Right lobe of liver (tissue), 6 donors: ENCODE measurements around the gene EXOC3L2. TPM values are rescaled to one million over a fixed set of nuclear protein-coding genes. Genes with fewer than 3 reads are reported as not detected.

Source experiments
- ATAC-seq, 4 donors: fragments of 200-7000 bp; cut with Tn5 transposase; one replicate each; pipeline ENCODE4 v1.9.1; 2020; ENCODE audit warnings: mild to moderate bottlenecking in 4 of 4, moderate library complexity in 4 of 4
- DNase-seq, 3 donors: peaks; one replicate each; pipeline ENCODE4 v3.0.0-alpha.2; 2020
- H3K27ac ChIP-seq, 3 donors: fragments of 200-600 bp; one replicate each; pipeline ENCODE4 v1.8.0; 2022
- H3K27me3 ChIP-seq, 2 donors: fragments of 200-600 bp; one replicate each; pipeline ENCODE4 v1.8.0; 2022
- H3K36me3 ChIP-seq, 4 donors: fragments of 200-600 bp; sonication (generic) in 1 of 4; one replicate each; pipeline versions ENCODE4 v1.5.1 to v1.8.0; 2017 to 2022; ENCODE audit warnings: control low read depth in 1 of 4
- H3K4me1 ChIP-seq, 4 donors: fragments of 200-600 bp; sonication (generic) in 1 of 4; one replicate each; pipeline versions ENCODE4 v1.5.1 to v1.8.0; 2017 to 2022; ENCODE audit warnings: control low read depth in 1 of 4
- H3K4me3 ChIP-seq, 3 donors: fragments of 200-600 bp; one replicate each; pipeline ENCODE4 v1.8.0; 2022
- H3K9me3 ChIP-seq, 4 donors: fragments of 200-600 bp; sonication (generic) in 1 of 4; one replicate each; pipeline versions ENCODE4 v1.5.1 to v1.8.0; 2017 to 2022; ENCODE audit warnings: control low read depth in 1 of 4
- POLR2A ChIP-seq: fragments of 450-650 bp; IDR thresholded peaks from one replicate; pipeline ENCODE4 v1.6.1; 2017; ENCODE audit warnings: antibody characterized with exemption, mild to moderate bottlenecking
- WGBS: methylation state at CpG from one replicate; pipeline ENCODE4 v1.1.6; 2018; ENCODE audit warnings: low coverage, low lambda C conversion rate; ENCODE audit not compliant: insufficient coverage; ENCODE audit errors: missing lambda C conversion rate; 5-methylcytosine and 5-hydroxymethylcytosine counted together
- intact Hi-C, 2 donors: fragments of 100-400 bp; cut with DNase I; formaldehyde crosslinking; loops; one replicate each; pipeline versions ENCODE4 v1.11.2 to v1.14.1; 2022
- total RNA-seq, 6 experiments: library from RNA; depleted of rRNA in 2 of 6; stranded (reverse); fragments of >200 nt in 2 of 6; fragmentation: NEBNext Ultra II Directional in 3 of 6; extraction: Animal tissue kit (Norgen Biotek cat#: 25700) in 3 of 6; gene quantifications; one replicate each; pipeline versions ENCODE4 v1.1.0 to v1.2.4, GENCODE V29; 2016 to 2023
- TF ChIP-seq, protein P1 (sequence below), 4 donors: fragments of 200-600 bp in 3 of 4; fragments of 450-650 bp in 1 of 4; IDR thresholded peaks; one replicate each; pipeline versions ENCODE4 v1.5.1 to v1.8.0; 2016 to 2022; ENCODE audit warnings: antibody characterized with exemption in 4 of 4, mild to moderate bottlenecking in 2 of 4
- donor health status: DM: no; HTN: yes; CAD: no.
- donor health status: DM: no; HTN: no; CAD: no.
- donor health status: DM: no; HTN: no; CAD: no.
- donor health status: DM: no; HTN: yes; CAD: no.
- donor health status: DM: no; HTN: yes; CAD: no.

EXOC3L2 gene
- total RNA-seq, 6 experiments from 2014 or later: 1.8 to 6.9 (median 4.4) TPM

DNA sequence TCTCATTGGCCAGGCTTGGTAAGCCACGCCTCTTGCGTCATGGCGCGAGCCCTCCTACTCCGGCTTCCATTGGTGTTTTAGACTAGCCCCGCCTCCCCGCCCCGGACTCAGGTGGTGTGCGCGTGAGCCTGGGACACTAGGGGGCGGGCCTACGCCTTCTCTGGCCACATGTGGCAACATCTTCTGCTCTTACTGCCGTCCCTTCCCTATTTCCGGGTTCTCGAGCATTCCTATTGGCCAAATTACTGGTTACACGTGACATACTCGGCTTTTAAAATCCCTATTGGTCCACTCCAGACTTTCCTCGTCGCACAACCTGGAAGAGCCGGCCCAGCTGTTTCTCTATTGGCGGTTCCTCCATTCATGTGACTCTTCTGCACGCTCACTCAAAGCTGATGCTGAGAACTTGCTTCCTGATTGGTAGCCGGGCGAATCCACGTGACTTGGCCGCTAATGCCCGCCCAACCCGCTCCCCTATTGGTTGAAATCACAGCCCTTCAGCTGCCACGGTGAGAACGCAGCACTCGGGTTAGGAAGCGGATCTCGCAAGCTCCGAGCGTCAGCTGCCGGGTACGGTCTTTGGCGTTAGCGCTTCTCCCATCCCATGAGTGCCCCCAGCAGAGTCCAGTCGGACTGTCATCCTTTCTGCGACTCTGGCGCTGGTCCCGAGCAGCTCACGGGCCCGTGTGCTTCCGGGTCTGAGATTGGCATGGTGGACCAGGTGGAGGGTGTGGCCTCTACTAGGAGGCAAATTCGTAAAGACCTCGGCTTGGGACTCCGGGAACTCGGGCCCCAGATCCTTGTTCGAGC lies 66.7 kb downstream of the EXOC3L2 start, which contains the start of gene BLOC1S3:
BLOC1S3 (plus strand) TSS at position 523 of the 810 bp plus-strand sequence. CDS start 513 bp downstream, outside the sequence.
- Histone ChIP-seq H3K4me3 (peak within 1 kb of the TSS; percentile 92 to 96 (median 94)), H3K36me3 (no peaks in the 10 kb centered on the region), H3K27me3 (no peaks in the 10 kb centered on the region), H3K9me3 (no peaks in the 10 kb centered on the region), H3K27ac (peak within 1 kb of the TSS; percentile 66 to 84 (median 78)), H3K4me1 (peaks cover 0 to 31% (median 10%) of the 10 kb centered on the region in 4 donors)
- ATAC-seq: peak; percentile 94 to 96 (median 95)
- 2% methylated on average over 19 of the region's 51 CpGs for WGBS
- DNase-seq: peak; percentile 100
- intact Hi-C loops: no loop called here
- TF ChIP-seq, protein P1, sequence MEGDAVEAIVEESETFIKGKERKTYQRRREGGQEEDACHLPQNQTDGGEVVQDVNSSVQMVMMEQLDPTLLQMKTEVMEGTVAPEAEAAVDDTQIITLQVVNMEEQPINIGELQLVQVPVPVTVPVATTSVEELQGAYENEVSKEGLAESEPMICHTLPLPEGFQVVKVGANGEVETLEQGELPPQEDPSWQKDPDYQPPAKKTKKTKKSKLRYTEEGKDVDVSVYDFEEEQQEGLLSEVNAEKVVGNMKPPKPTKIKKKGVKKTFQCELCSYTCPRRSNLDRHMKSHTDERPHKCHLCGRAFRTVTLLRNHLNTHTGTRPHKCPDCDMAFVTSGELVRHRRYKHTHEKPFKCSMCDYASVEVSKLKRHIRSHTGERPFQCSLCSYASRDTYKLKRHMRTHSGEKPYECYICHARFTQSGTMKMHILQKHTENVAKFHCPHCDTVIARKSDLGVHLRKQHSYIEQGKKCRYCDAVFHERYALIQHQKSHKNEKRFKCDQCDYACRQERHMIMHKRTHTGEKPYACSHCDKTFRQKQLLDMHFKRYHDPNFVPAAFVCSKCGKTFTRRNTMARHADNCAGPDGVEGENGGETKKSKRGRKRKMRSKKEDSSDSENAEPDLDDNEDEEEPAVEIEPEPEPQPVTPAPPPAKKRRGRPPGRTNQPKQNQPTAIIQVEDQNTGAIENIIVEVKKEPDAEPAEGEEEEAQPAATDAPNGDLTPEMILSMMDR (IDR thresholded peaks at IDR 0.05): peak; percentile 19 to 62 (median 48)
- TF ChIP-seq POLR2A: peak; percentile 83

DNA sequence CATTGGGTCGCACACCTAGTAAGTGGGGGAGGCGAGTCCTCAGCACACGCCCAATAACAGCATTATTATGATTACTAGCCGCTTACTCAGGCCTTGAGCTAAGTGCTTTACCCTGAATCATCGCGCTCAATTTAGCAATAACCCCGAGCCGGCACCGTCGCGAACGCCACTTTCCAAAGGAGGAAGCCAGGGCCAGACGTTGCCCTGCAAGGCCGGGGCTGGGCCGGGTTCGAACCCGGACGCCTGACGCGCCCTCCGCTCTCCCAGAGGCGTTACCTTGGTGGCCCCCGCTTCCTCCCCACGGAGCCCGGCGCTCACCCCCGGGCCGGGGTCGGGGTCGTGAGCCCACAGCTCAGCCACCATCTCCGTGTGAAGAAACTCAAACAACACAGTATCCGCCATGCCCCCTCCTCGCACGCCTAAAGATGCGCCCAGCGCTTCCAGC lies 67.4 kb downstream of the EXOC3L2 start, which contains the start of gene TRAPPC6A:
TRAPPC6A (minus strand) TSS at position 421 of the 445 bp plus-strand sequence; CDS start at position 402, 19 bp downstream.
- Histone ChIP-seq H3K27me3 (no peaks in the 10 kb centered on the region), H3K4me1 (peaks cover 0 to 31% (median 10%) of the 10 kb centered on the region in 4 donors), H3K9me3 (no peaks in the 10 kb centered on the region), H3K4me3 (peak within 1 kb of the TSS; percentile 92 to 96 (median 94)), H3K27ac (peak within 1 kb of the TSS; percentile 66 to 84 (median 78)), H3K36me3 (no peaks in the 10 kb centered on the region)
- ATAC-seq (peak in 1 of 4 donors; percentile 2), DNase-seq (no peak)
- intact Hi-C loops: no loop called here
- TF ChIP-seq, protein P1 (IDR thresholded peaks at IDR 0.05): no peak
- TF ChIP-seq POLR2A: peak; percentile 38
- WGBS: 3% methylated on average over 4 of the region's 36 CpGs

DNA sequence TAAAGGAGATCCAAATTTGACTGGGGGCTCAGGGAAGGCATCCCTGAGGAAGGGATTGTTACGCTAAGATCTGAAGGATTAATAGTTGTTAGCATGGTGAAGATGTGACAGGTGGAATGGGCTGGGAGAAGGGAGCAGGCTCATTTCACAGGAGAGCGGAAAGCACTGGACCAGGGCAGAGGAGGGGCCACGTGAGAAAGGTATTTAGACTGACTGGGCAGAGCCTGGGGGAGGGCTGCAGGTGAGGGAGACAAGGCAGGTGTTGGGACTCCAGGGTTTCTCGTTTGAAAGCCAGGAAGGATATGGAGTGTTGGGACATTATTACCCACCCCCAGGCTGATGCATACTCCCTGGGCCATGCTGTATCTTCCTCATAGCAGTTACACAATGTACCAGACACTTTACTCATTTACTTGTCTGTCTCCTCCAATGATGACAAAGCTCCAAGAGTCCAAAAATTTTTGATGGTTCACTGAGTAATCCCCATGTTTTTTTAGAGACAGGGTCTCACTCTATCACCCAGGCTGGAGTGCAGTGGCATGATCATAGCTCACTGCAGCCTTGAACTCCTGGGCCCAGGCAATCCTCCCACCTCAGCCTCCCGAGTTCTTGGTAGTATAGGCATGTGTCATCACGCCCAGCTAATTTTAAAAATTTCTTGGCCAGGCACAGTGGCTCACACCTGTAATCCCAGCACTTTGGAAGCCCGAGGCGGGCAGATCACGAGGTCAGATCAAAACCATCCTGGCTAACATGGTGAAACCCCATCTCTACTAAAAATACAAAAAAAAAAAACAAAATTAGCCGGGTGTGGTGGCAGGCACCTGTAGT lies 69.5 kb downstream of the EXOC3L2 start:
- no peak overlapping the region for H3K27ac ChIP-seq
- peaks cover 0 to 23% (median 9%) of the 10 kb centered on the region in 4 donors for H3K4me1 ChIP-seq
- TF ChIP-seq POLR2A: no peak
- TF ChIP-seq, protein P1 (IDR thresholded peaks at IDR 0.05): no peak
- WGBS: 79% methylated on average over 7 of the region's 10 CpGs
- H3K9me3 ChIP-seq: no peaks in the 10 kb centered on the region
- no peaks in the 10 kb centered on the region for H3K36me3 ChIP-seq
- no peaks in the 10 kb centered on the region for H3K27me3 ChIP-seq
- ATAC-seq: no peak
- no peak for DNase-seq
- no peak overlapping the region for H3K4me3 ChIP-seq
- intact Hi-C loops: no loop called here

DNA sequence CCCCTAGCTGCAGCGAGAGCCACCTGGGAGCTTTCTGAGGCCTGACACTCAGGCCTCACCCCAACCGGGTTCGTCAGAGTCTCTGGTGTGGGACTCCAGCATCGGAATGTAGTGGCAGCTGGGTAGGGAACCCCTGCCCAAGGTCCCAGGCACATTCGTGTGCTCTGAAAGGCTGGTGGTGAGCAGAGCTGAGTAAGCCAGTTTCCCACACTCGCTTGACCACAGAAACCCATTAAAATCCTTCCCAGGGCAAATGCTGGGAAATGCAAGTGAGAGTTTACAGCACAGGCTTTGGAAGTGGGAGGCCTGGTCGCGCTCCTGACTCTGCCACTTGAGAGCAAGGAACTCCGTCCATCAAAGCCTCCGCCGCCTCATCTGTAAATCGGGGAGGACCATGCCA lies 71.4 kb downstream of the EXOC3L2 start:
- H3K9me3 ChIP-seq: no peaks in the 10 kb centered on the region
- TF ChIP-seq POLR2A: no peak
- TF ChIP-seq, protein P1 (IDR thresholded peaks at IDR 0.05): no peak
- DNase-seq (no peak), ATAC-seq (no peak)
- H3K27me3 ChIP-seq: no peaks in the 10 kb centered on the region
- no peak overlapping the region for H3K4me3 ChIP-seq
- intact Hi-C loops: no loop called here
- peaks cover 0 to 8% (median 4%) of the 10 kb centered on the region in 4 donors for H3K4me1 ChIP-seq
- H3K36me3 ChIP-seq: no peaks in the 10 kb centered on the region
- WGBS: 63% methylated on average over 4 of the region's 12 CpGs
- no peak overlapping the region for H3K27ac ChIP-seq
